ENCODE data around the gene ZNF385B. TPM values are rescaled to one million over a fixed set of nuclear protein-coding genes. Genes with fewer than 3 reads are reported as not detected.

Gene ZNF385B
- total RNA-seq, 1 experiment from 2014 or later, result 2.2 TPM

- H3K27me3 Mint-ChIP-seq (ENCODE audit: low read depth), result no peaks in the 10 kb centered on the region
- DNase-seq (ENCODE audit: low spot score) (no peak), ATAC-seq (no peak)
- no peak overlapping the region for H3K27ac Mint-ChIP-seq
- H3K36me3 Mint-ChIP-seq, result peaks cover 7% of the 10 kb centered on the region; the same call in 1 of the 2 replicates
- peaks cover 19% of the 10 kb centered on the region for H3K9me3 Mint-ChIP-seq
- H3K4me1 Mint-ChIP-seq, result peaks cover 2% of the 10 kb centered on the region; the same call in 1 of the 2 replicates
- CTCF ChIA-PET, result no interaction called here
- no peak overlapping the region for H3K4me3 Mint-ChIP-seq
- TF ChIP-seq RORB (CRISPR knock-in tag; IDR thresholded peaks at IDR 0.05), result no peak
- TF ChIP-seq, protein P1, sequence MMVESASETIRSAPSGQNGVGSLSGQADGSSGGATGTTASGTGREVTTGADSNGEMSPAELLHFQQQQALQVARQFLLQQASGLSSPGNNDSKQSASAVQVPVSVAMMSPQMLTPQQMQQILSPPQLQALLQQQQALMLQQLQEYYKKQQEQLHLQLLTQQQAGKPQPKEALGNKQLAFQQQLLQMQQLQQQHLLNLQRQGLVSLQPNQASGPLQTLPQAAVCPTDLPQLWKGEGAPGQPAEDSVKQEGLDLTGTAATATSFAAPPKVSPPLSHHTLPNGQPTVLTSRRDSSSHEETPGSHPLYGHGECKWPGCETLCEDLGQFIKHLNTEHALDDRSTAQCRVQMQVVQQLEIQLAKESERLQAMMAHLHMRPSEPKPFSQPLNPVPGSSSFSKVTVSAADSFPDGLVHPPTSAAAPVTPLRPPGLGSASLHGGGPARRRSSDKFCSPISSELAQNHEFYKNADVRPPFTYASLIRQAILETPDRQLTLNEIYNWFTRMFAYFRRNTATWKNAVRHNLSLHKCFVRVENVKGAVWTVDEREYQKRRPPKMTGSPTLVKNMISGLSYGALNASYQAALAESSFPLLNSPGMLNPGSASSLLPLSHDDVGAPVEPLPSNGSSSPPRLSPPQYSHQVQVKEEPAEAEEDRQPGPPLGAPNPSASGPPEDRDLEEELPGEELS (CRISPR knock-in tag; IDR thresholded peaks at IDR 0.05), result no peak
- no peak for TF ChIP-seq OVOL2 (CRISPR knock-in tag; IDR thresholded peaks at IDR 0.05; ENCODE audit: borderline replicate concordance)
- no peak for TF ChIP-seq NFYB (CRISPR knock-in tag; conservative IDR thresholded peaks at IDR 0.05; ENCODE audit: low read depth)
- POLR2A ChIA-PET, result no interaction called here
Measured at GRCh38 chr2:179622635-179623300, 238.6 kb downstream of the ZNF385B start.

DNA sequence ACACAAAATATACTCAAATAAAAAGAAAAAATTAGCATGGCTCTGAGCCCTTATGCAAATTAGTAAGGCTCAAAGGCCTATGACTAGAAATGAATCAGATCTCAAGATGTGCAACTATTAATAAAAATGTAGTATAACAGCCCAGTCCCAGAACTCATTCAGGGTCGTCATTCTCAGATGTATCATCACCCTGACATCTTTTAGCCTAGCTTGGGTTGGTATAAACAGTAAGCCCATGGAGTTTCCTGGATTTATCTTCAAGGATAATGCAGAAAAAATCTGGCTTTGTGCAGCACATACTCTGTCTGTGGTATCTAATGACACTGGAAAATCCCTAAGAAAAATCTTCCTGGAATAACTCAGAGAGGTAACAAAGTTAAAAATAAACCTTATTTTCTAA is 239.3 kb downstream of the ZNF385B start:
- no peaks in the 10 kb centered on the region for H3K27me3 Mint-ChIP-seq (ENCODE audit: low read depth)
- no peak overlapping the region for H3K4me3 Mint-ChIP-seq
- POLR2A ChIA-PET, result no interaction called here
- peaks cover 19% of the 10 kb centered on the region for H3K9me3 Mint-ChIP-seq
- H3K36me3 Mint-ChIP-seq, result peaks cover 7% of the 10 kb centered on the region; the same call in 1 of the 2 replicates
- CTCF ChIA-PET, result no interaction called here
- H3K27ac Mint-ChIP-seq, result no peak overlapping the region
- ATAC-seq, result no peak
- H3K4me1 Mint-ChIP-seq, result peaks cover 2% of the 10 kb centered on the region; the same call in 1 of the 2 replicates
- no peak for DNase-seq (ENCODE audit: low spot score)
- TF ChIP-seq MYBL2 (CRISPR knock-in tag; IDR thresholded peaks at IDR 0.05) (no peak), ARID4B (CRISPR knock-in tag; IDR thresholded peaks at IDR 0.05; ENCODE audit: borderline replicate concordance) (no peak), EMX1 (CRISPR knock-in tag; IDR thresholded peaks at IDR 0.05) (no peak), USF1 (CRISPR knock-in tag; IDR thresholded peaks at IDR 0.05) (no peak), ZNF138 (CRISPR knock-in tag; conservative IDR thresholded peaks at IDR 0.05) (no peak), ELF4 (CRISPR knock-in tag; IDR thresholded peaks at IDR 0.05; ENCODE audit: low read depth) (no peak), PREB (CRISPR knock-in tag; IDR thresholded peaks at IDR 0.05; ENCODE audit: borderline replicate concordance) (no peak), ZNF532 (CRISPR knock-in tag; IDR thresholded peaks at IDR 0.05; ENCODE audit: borderline replicate concordance) (no peak), NR1H2 (CRISPR knock-in tag; IDR thresholded peaks at IDR 0.05) (no peak), ZNF121 (CRISPR knock-in tag; IDR thresholded peaks at IDR 0.05) (no peak), ZNF232 (CRISPR knock-in tag; IDR thresholded peaks at IDR 0.05) (no peak)
- TF ChIP-seq, protein P2, sequence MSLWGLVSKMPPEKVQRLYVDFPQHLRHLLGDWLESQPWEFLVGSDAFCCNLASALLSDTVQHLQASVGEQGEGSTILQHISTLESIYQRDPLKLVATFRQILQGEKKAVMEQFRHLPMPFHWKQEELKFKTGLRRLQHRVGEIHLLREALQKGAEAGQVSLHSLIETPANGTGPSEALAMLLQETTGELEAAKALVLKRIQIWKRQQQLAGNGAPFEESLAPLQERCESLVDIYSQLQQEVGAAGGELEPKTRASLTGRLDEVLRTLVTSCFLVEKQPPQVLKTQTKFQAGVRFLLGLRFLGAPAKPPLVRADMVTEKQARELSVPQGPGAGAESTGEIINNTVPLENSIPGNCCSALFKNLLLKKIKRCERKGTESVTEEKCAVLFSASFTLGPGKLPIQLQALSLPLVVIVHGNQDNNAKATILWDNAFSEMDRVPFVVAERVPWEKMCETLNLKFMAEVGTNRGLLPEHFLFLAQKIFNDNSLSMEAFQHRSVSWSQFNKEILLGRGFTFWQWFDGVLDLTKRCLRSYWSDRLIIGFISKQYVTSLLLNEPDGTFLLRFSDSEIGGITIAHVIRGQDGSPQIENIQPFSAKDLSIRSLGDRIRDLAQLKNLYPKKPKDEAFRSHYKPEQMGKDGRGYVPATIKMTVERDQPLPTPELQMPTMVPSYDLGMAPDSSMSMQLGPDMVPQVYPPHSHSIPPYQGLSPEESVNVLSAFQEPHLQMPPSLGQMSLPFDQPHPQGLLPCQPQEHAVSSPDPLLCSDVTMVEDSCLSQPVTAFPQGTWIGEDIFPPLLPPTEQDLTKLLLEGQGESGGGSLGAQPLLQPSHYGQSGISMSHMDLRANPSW (CRISPR knock-in tag; conservative IDR thresholded peaks at IDR 0.05; ENCODE audit: low read depth), result no peak
- TF ChIP-seq, protein P3, sequence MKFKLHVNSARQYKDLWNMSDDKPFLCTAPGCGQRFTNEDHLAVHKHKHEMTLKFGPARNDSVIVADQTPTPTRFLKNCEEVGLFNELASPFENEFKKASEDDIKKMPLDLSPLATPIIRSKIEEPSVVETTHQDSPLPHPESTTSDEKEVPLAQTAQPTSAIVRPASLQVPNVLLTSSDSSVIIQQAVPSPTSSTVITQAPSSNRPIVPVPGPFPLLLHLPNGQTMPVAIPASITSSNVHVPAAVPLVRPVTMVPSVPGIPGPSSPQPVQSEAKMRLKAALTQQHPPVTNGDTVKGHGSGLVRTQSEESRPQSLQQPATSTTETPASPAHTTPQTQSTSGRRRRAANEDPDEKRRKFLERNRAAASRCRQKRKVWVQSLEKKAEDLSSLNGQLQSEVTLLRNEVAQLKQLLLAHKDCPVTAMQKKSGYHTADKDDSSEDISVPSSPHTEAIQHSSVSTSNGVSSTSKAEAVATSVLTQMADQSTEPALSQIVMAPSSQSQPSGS (CRISPR knock-in tag; IDR thresholded peaks at IDR 0.05; ENCODE audit: borderline replicate concordance, low read depth), result no peak
